ENCODE measurements around the gene SOCS7. TPM values are rescaled to one million over a fixed set of nuclear protein-coding genes. Genes with fewer than 3 reads are reported as not detected.

The SOCS7 gene
- total and polyA plus RNA-seq, 4 donors, result 2.9 to 17.2 (median 11.0) TPM

DNA sequence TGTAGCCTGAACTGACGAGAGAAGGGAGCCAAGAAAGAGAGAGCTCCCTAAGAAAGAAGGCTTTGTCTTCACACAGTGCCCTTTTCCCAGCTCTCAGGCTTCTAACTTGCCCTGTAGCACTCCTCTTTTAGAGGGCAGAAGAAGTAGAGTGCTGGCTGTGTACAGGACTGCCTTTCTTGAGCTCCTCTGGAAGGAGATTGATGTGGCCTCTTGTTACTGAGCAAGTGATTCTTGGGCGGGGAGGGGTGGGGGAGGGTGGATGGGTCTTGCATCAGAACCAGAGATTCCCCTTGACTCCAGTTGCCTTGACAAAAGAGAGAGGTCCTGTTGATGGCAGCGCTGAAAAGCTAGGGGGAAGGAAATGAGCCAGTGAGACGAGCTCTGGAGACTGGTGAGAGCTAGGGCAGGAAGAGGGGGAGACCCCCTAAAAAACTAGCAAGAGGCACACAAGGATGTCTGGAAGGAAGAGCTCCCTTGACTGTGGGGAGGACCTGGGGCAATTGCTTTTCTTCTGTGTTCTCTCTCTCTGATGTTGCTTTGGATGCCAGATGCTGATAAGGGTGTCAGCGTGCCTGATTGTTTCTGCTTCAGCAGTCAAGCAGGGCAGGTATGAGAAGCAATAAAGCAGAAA is 26.3 kb upstream of the SOCS7 start:
- intact Hi-C loops (cut with DNase I), result no loop called here

DNA sequence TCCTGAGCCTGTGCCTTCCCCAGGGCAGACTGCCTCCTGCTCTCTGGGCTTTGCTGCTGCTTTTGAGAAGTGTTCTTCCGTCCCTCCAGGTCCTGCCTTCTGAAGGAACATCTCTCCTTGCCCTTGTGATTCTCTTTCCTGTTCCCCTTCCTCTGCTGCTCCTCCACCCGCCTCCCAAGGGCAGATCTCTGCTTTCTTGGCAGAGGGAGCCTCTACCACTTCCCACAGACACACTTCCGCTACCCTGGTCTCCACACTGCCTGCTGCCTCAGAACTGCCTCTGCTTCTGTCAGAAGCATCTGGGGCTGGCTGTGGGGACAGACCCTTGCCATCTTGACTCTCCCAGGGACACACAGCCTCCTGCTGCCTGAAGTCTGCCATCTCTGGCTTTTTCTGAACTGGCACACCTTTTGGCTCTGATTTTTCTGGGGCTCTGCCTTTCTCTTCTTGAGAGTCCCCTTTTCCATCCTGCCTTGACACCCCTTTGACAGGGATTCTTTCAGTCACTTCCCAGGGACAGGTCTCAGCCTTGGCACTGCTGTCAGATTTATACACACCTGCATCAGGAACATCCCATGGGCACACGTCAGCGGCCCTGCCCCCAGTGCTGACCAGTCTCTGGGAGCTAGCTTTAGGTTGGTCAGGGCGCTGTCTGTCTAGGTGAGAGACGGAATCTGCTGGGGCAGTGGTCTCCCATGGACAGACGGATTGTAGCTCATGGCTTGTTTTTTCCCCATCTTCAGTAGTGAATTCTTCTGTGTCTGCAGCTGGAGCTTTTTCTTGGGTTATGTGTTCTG is 24.4 kb upstream of the SOCS7 start:
- peak in 1 of 2 donors; percentile 75 for DNase-seq
- Histone ChIP-seq H3K4me1 (ENCODE audit: control insufficient read depth in 1 of 2, insufficient read depth in 2 of 2, low read length in 2 of 2) (no peaks in the 10 kb centered on the region), H3K4me3 (ENCODE audit: low read length in 2 of 2) (no peak overlapping the region), H3K27ac (ENCODE audit: low read depth in 1 of 2, low read length in 2 of 2) (no peak overlapping the region), H3K9me3 (ENCODE audit: control insufficient read depth, low read length) (no peaks in the 10 kb centered on the region), H3K27me3 (ENCODE audit: control insufficient read depth in 1 of 2, insufficient read depth in 2 of 2, low read length in 1 of 2) (no peaks in the 10 kb centered on the region), H3K36me3 (ENCODE audit: control insufficient read depth in 1 of 2, insufficient read depth in 2 of 2, low read length in 1 of 2) (peaks cover 2 to 3% of the 10 kb centered on the region in 2 donors)
- no peak for ATAC-seq (ENCODE audit: low FRiP score)
- intact Hi-C loops (cut with DNase I), result no loop called here
- WGBS, 2 donors, result 73 to 75% methylated on average over 8 of the region's 8 CpGs

More for the DNA sequence above, 26.3 kb upstream of the SOCS7 start:
- 41 to 42% methylated on average over 5 of the region's 5 CpGs for WGBS, 2 donors
- ATAC-seq (ENCODE audit: low FRiP score) (no peak), DNase-seq (no peak)
- no peak overlapping the region for H3K4me3 ChIP-seq (ENCODE audit: low read length in 2 of 2)
- H3K4me1 ChIP-seq (ENCODE audit: control insufficient read depth in 1 of 2, insufficient read depth in 2 of 2, low read length in 2 of 2), result no peaks in the 10 kb centered on the region
- peaks cover 2 to 3% of the 10 kb centered on the region in 2 donors for H3K36me3 ChIP-seq (ENCODE audit: control insufficient read depth in 1 of 2, insufficient read depth in 2 of 2, low read length in 1 of 2)
- H3K27ac ChIP-seq (ENCODE audit: low read depth in 1 of 2, low read length in 2 of 2), result no peak overlapping the region
- H3K9me3 ChIP-seq (ENCODE audit: control insufficient read depth, low read length), result no peaks in the 10 kb centered on the region
- H3K27me3 ChIP-seq (ENCODE audit: control insufficient read depth in 1 of 2, insufficient read depth in 2 of 2, low read length in 1 of 2), result no peaks in the 10 kb centered on the region

GRCh38 chr17:38327936-38328335 is 23.7 kb upstream of the SOCS7 start:
- intact Hi-C loops (cut with DNase I), result no loop called here
- H3K36me3 ChIP-seq (ENCODE audit: control insufficient read depth in 1 of 2, insufficient read depth in 2 of 2, low read length in 1 of 2), result peaks cover 2 to 3% of the 10 kb centered on the region in 2 donors
- DNase-seq (no peak), ATAC-seq (ENCODE audit: low FRiP score) (no peak)
- no peaks in the 10 kb centered on the region for H3K27me3 ChIP-seq (ENCODE audit: control insufficient read depth in 1 of 2, insufficient read depth in 2 of 2, low read length in 1 of 2)
- no peak overlapping the region for H3K27ac ChIP-seq (ENCODE audit: low read depth in 1 of 2, low read length in 2 of 2)
- H3K4me3 ChIP-seq (ENCODE audit: low read length in 2 of 2), result no peak overlapping the region
- WGBS, 2 donors, result 57 to 58% methylated on average over 1 of the region's 1 CpG
- H3K4me1 ChIP-seq (ENCODE audit: control insufficient read depth in 1 of 2, insufficient read depth in 2 of 2, low read length in 2 of 2), result no peaks in the 10 kb centered on the region
- no peaks in the 10 kb centered on the region for H3K9me3 ChIP-seq (ENCODE audit: control insufficient read depth, low read length)

DNA sequence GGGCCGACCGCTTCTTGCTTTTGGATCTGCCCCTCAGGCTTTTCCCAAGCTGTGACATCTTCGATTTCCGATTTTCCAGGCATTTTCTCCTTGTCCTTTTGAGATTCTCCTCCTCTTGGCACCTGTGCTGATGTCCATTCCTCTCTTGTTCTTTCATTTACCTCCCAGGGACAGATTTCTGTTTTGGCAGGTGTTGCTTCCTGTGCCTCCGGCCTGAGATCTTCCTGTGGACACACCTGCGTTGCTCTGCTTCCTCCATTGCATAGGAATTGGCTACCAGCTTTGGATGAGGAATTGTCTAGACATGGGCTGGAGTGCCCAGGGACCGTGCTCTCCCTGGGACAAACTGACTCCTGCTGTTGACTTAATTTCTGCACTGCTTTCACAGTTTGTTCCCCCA is 23.0 kb upstream of the SOCS7 start:
- DNase-seq (no peak), ATAC-seq (ENCODE audit: low FRiP score) (no peak)
- Histone ChIP-seq H3K27me3 (ENCODE audit: control insufficient read depth in 1 of 2, insufficient read depth in 2 of 2, low read length in 1 of 2) (no peaks in the 10 kb centered on the region), H3K9me3 (ENCODE audit: control insufficient read depth, low read length) (no peaks in the 10 kb centered on the region), H3K36me3 (ENCODE audit: control insufficient read depth in 1 of 2, insufficient read depth in 2 of 2, low read length in 1 of 2) (peaks cover 2 to 3% of the 10 kb centered on the region in 2 donors), H3K4me3 (ENCODE audit: low read length in 2 of 2) (no peak overlapping the region), H3K27ac (ENCODE audit: low read depth in 1 of 2, low read length in 2 of 2) (no peak overlapping the region), H3K4me1 (ENCODE audit: control insufficient read depth in 1 of 2, insufficient read depth in 2 of 2, low read length in 2 of 2) (no peaks in the 10 kb centered on the region)
- 79 to 89% methylated on average over 7 of the region's 7 CpGs for WGBS, 2 donors
- intact Hi-C loops (cut with DNase I), result no loop called here

DNA sequence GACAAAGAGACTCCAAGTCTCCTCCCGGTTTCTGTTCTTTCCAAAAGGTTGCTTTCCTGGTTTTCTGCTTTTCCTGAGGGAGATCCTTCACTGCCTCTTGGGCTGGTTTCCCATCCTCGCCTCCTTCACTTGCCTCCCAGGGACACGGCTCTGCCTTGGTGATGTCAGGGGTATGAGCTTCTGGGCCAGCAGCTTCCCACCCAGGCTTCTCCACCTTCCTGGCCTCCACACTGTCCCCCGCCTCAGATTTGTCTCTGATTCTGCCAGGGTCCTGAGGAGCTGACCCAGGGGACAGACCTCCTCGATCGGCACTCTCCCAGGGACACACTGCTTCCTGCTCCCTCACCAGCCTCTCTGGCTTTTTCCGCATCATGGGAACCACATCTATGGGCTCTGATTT is 22.4 kb upstream of the SOCS7 start:
- H3K4me1 ChIP-seq (ENCODE audit: control insufficient read depth in 1 of 2, insufficient read depth in 2 of 2, low read length in 2 of 2), result no peaks in the 10 kb centered on the region
- no peaks in the 10 kb centered on the region for H3K9me3 ChIP-seq (ENCODE audit: control insufficient read depth, low read length)
- no peaks in the 10 kb centered on the region for H3K27me3 ChIP-seq (ENCODE audit: control insufficient read depth in 1 of 2, insufficient read depth in 2 of 2, low read length in 1 of 2)
- intact Hi-C loops (cut with DNase I), result no loop called here
- WGBS, 2 donors, result 78 to 81% methylated on average over 7 of the region's 7 CpGs
- DNase-seq, result peak in 1 of 2 donors; percentile 51
- H3K36me3 ChIP-seq (ENCODE audit: control insufficient read depth in 1 of 2, insufficient read depth in 2 of 2, low read length in 1 of 2), result no peaks in the 10 kb centered on the region
- no peak overlapping the region for H3K4me3 ChIP-seq (ENCODE audit: low read length in 2 of 2)
- ATAC-seq (ENCODE audit: low FRiP score), result no peak
- no peak overlapping the region for H3K27ac ChIP-seq (ENCODE audit: low read depth in 1 of 2, low read length in 2 of 2)

GRCh38 chr17:38329808-38330730 is 21.6 kb upstream of the SOCS7 start:
- no peaks in the 10 kb centered on the region for H3K36me3 ChIP-seq (ENCODE audit: control insufficient read depth in 1 of 2, insufficient read depth in 2 of 2, low read length in 1 of 2)
- ATAC-seq (ENCODE audit: low FRiP score) (no peak), DNase-seq (peak in 1 of 2 donors; percentile 44)
- H3K4me3 ChIP-seq (ENCODE audit: low read length in 2 of 2), result no peak overlapping the region
- intact Hi-C loops (cut with DNase I), result no loop called here
- WGBS, 2 donors, result 87 to 88% methylated on average over 25 of the region's 25 CpGs
- no peaks in the 10 kb centered on the region for H3K27me3 ChIP-seq (ENCODE audit: control insufficient read depth in 1 of 2, insufficient read depth in 2 of 2, low read length in 1 of 2)
- no peak overlapping the region for H3K27ac ChIP-seq (ENCODE audit: low read depth in 1 of 2, low read length in 2 of 2)
- no peaks in the 10 kb centered on the region for H3K4me1 ChIP-seq (ENCODE audit: control insufficient read depth in 1 of 2, insufficient read depth in 2 of 2, low read length in 2 of 2)
- H3K9me3 ChIP-seq (ENCODE audit: control insufficient read depth, low read length), result no peaks in the 10 kb centered on the region

DNA sequence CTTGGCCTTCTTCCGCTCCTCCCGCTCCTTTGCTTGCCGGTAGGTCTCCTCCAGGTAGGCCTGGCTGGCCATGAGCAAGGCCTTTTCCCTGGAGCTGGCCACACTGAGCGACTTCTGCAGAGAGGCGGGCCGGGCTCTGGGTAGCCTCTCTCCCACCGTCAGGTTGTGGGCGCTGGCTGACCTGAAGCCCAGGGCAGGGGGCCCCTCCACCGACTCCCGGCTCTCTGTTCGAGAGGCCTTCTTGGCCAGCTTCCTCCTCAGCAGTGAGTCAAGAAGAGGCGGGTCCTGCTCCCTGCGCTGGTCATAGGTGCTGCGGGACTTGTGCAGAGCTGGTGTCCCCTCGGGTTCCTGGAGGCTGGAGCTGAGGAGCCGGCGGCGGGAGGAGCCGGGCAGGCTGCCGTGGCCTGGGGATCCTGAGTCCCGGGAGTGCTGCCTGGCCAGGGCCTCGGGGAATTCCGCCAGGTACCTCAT is 20.7 kb upstream of the SOCS7 start:
- Histone ChIP-seq H3K9me3 (ENCODE audit: control insufficient read depth, low read length) (no peaks in the 10 kb centered on the region), H3K27ac (ENCODE audit: low read depth in 1 of 2, low read length in 2 of 2) (no peak overlapping the region), H3K27me3 (ENCODE audit: control insufficient read depth in 1 of 2, insufficient read depth in 2 of 2, low read length in 1 of 2) (no peaks in the 10 kb centered on the region), H3K4me3 (ENCODE audit: low read length in 2 of 2) (no peak overlapping the region), H3K36me3 (ENCODE audit: control insufficient read depth in 1 of 2, insufficient read depth in 2 of 2, low read length in 1 of 2) (no peaks in the 10 kb centered on the region), H3K4me1 (ENCODE audit: control insufficient read depth in 1 of 2, insufficient read depth in 2 of 2, low read length in 2 of 2) (no peaks in the 10 kb centered on the region)
- DNase-seq (peak in 1 of 2 donors; percentile 64), ATAC-seq (ENCODE audit: low FRiP score) (no peak)
- WGBS, 2 donors, result 84 to 86% methylated on average over 23 of the region's 23 CpGs
- intact Hi-C loops (cut with DNase I), result no loop called here

DNA sequence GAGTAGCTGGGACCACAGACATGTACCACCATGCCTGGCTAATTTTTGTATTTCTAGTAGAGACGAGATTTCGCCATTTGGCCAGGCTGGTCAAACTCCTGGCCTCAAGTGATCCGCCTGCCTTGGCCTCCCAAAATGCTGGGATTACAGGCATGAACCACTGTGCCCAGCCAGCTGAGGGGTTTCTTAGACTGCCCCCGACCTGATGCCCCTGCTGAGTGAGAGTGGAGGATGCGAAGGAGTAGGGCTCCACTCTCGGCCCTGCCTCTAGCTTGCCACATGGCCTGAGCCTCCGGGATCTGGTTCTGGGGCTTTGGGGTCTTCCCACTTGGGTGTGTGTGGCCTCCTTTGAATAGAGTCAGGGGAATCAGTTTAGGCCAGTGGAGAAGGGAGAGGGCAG is 18.9 kb upstream of the SOCS7 start:
- DNase-seq (no peak), ATAC-seq (ENCODE audit: low FRiP score) (no peak)
- no peaks in the 10 kb centered on the region for H3K27me3 ChIP-seq (ENCODE audit: control insufficient read depth in 1 of 2, insufficient read depth in 2 of 2, low read length in 1 of 2)
- WGBS, 2 donors, result 87 to 93% methylated on average over 7 of the region's 7 CpGs
- no peaks in the 10 kb centered on the region for H3K36me3 ChIP-seq (ENCODE audit: control insufficient read depth in 1 of 2, insufficient read depth in 2 of 2, low read length in 1 of 2)
- H3K27ac ChIP-seq (ENCODE audit: low read depth in 1 of 2, low read length in 2 of 2), result no peak overlapping the region
- no peaks in the 10 kb centered on the region for H3K9me3 ChIP-seq (ENCODE audit: control insufficient read depth, low read length)
- no peak overlapping the region for H3K4me3 ChIP-seq (ENCODE audit: low read length in 2 of 2)
- H3K4me1 ChIP-seq (ENCODE audit: control insufficient read depth in 1 of 2, insufficient read depth in 2 of 2, low read length in 2 of 2), result no peaks in the 10 kb centered on the region
- intact Hi-C loops (cut with DNase I), result loop anchor here in 1 of 2 donors (1.0 kb wide), 1 partner anchor 37 kb away; no protein-coding TSS in a partner anchor

Data from aorta (tissue), 5 donors.